ENCODE data around the gene TLDC2.

GRCh38 chr20:36872852-36873251 is 3.1 kb upstream of the TLDC2 start:
- TF ChIP-seq CTCF (IDR thresholded peaks at IDR 0.05) (no peak), POLR2A (IDR thresholded peaks at IDR 0.05) (no peak)
